A549 (cell line): ENCODE results near the gene CELA3B.
"Not testable (repeated sequence)": the region's sequence is repeated elsewhere in the genome, so short reads cannot be mapped to it uniquely, and the experiment has no call there.

Source experiments
- CEBPB ChIP-seq, 2 experiments: fragments of >200 bp in 1 of 2; sonication (Bioruptor Twin) in 1 of 2; formaldehyde crosslinking in 1 of 2; IDR thresholded peaks; 2 replicates each; pipeline ENCODE4 v1.6.1; 2012 to 2016
- EP300 ChIP-seq, 2 experiments: fragments of >200 bp; sonication (Bioruptor Twin); formaldehyde crosslinking; IDR thresholded peaks; 2 replicates in 1 of 2; 3 replicates in 1 of 2; pipeline ENCODE4 v1.6.1; 2016 to 2017
- JUNB ChIP-seq: fragments of >200 bp; sonication (Bioruptor Twin); formaldehyde crosslinking; IDR thresholded peaks from 2 replicates; pipeline ENCODE4 v1.6.1; 2016
- KDM5A ChIP-seq: fragments of 200-600 bp; sonication (generic); IDR thresholded peaks from 2 replicates; pipeline ENCODE4 v1.6.1; 2016; ENCODE audit warnings: antibody characterized with exemption, mild to moderate bottlenecking
- RAD21 ChIP-seq, 2 experiments: fragments of >200 bp in 1 of 2; sonication (Bioruptor Twin) in 1 of 2; formaldehyde crosslinking in 1 of 2; IDR thresholded peaks in 1 of 2; conservative IDR thresholded peaks in 1 of 2; 2 replicates in 1 of 2; 3 replicates in 1 of 2; pipeline ENCODE4 v1.6.1; 2012 to 2018; ENCODE audit warnings: inconsistent platforms in 1 of 2
- TF ChIP-seq, protein P1 (sequence below): fragments of >200 bp; sonication (Bioruptor Twin); formaldehyde crosslinking; IDR thresholded peaks from 3 replicates; pipeline ENCODE4 v1.5.1; 2016
- TF ChIP-seq, protein P2 (sequence below): fragments of 250-450 bp; sonication (Bioruptor Pico); IDR thresholded peaks from 2 replicates; pipeline ENCODE4 v1.5.0; 2021; ENCODE audit warnings: mild to moderate bottlenecking, moderate library complexity, borderline replicate concordance

GRCh38 chr1:22005261-22006149 lies 28.7 kb downstream of the CELA3B start:
- TF ChIP-seq, protein P1, sequence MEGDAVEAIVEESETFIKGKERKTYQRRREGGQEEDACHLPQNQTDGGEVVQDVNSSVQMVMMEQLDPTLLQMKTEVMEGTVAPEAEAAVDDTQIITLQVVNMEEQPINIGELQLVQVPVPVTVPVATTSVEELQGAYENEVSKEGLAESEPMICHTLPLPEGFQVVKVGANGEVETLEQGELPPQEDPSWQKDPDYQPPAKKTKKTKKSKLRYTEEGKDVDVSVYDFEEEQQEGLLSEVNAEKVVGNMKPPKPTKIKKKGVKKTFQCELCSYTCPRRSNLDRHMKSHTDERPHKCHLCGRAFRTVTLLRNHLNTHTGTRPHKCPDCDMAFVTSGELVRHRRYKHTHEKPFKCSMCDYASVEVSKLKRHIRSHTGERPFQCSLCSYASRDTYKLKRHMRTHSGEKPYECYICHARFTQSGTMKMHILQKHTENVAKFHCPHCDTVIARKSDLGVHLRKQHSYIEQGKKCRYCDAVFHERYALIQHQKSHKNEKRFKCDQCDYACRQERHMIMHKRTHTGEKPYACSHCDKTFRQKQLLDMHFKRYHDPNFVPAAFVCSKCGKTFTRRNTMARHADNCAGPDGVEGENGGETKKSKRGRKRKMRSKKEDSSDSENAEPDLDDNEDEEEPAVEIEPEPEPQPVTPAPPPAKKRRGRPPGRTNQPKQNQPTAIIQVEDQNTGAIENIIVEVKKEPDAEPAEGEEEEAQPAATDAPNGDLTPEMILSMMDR, result peak; percentile 31; the same call in 1 of the 3 replicates
- not testable (repeated sequence) for TF ChIP-seq CEBPB (IDR thresholded peaks at IDR 0.05); JUNB; KDM5A; EP300 (IDR thresholded peaks at IDR 0.05)
- TF ChIP-seq RAD21 (conservative IDR thresholded peaks at IDR 0.05 in 1 of 2, IDR thresholded peaks at IDR 0.05 in 1 of 2), result peak; percentile 34 to 48
- TF ChIP-seq, protein P2, sequence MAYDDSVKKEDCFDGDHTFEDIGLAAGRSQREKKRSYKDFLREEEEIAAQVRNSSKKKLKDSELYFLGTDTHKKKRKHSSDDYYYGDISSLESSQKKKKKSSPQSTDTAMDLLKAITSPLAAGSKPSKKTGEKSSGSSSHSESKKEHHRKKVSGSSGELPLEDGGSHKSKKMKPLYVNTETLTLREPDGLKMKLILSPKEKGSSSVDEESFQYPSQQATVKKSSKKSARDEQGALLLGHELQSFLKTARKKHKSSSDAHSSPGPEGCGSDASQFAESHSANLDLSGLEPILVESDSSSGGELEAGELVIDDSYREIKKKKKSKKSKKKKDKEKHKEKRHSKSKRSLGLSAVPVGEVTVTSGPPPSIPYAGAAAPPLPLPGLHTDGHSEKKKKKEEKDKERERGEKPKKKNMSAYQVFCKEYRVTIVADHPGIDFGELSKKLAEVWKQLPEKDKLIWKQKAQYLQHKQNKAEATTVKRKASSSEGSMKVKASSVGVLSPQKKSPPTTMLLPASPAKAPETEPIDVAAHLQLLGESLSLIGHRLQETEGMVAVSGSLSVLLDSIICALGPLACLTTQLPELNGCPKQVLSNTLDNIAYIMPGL (CRISPR knock-in tag), result not testable (repeated sequence)
